Astrocyte (in vitro differentiated cells and primary cell): ENCODE measurements around the gene LANCL2.

Source experiments
- CTCF ChIP-seq: IDR thresholded peaks from 2 replicates; pipeline ENCODE4 v1.5.1; 2011; ENCODE audit warnings: low read depth, mild to moderate bottlenecking, inconsistent platforms, low read length, moderate library complexity; ENCODE audit not compliant: insufficient read depth
- EZH2 ChIP-seq: IDR thresholded peaks from 2 replicates; pipeline ENCODE4 v1.6.1; 2012; ENCODE audit warnings: mild to moderate bottlenecking, low read length, inconsistent platforms; ENCODE audit not compliant: insufficient read depth

- TF ChIP-seq CTCF (no peak), EZH2 (no peak)
Measured at GRCh38 chr7:55381189-55381588, 16.1 kb downstream of the LANCL2 start.
